ENCODE measurements around the gene YIPF5. TPM values are rescaled to one million over a fixed set of nuclear protein-coding genes. Genes with fewer than 3 reads are reported as not detected.

The YIPF5 gene
- total and polyA plus RNA-seq, 2 donors (not counting 3 experiments of a cell fraction or from before 2014, with no cell fraction given), result 73.7 to 78.7 TPM

GRCh38 chr5:144122081-144122480 lies 48.4 kb downstream of the YIPF5 start:
- DNase-seq (ENCODE audit: low read depth, low spot score) (peak; percentile 34), FAIRE-seq (no peak)
- Histone ChIP-seq H4K20me1 (replicated peaks; ENCODE audit: control insufficient read depth, extremely low read depth, insufficient read depth, low read length) (no peaks in the 10 kb centered on the region), H3K9ac (replicated peaks; ENCODE audit: extremely low read depth, insufficient read depth, low read length) (no peak overlapping the region), H3K4me1 (ENCODE audit: control insufficient read depth, extremely low read depth, insufficient read depth, low read length) (peaks cover 14% of the 10 kb centered on the region), H3K9me1 (replicated peaks; ENCODE audit: control insufficient read depth, extremely low read depth, insufficient read depth, low read length) (no peaks in the 10 kb centered on the region), H3K36me3 (ENCODE audit: control insufficient read depth in 2 of 2, extremely low read depth in 1 of 2, insufficient read depth in 2 of 2, low read length in 2 of 2) (no peaks in the 10 kb centered on the region), H3K4me2 (ENCODE audit: insufficient read depth, low read length) (peak overlapping the region; percentile 53), H3K9me3 (replicated peaks; ENCODE audit: control insufficient read depth, insufficient read depth, low read length) (no peaks in the 10 kb centered on the region), H3K27ac (ENCODE audit: insufficient read depth, low read depth, low read length) (no peak overlapping the region), H3K79me2 (ENCODE audit: control insufficient read depth, insufficient read depth, low read length) (no peaks in the 10 kb centered on the region), H3K27me3 (ENCODE audit: control insufficient read depth in 2 of 2, insufficient read depth in 2 of 2, low read length in 2 of 2) (no peaks in the 10 kb centered on the region), H3K4me3 (replicated peaks in 1 of 3; ENCODE audit: insufficient read depth in 1 of 3, low read depth in 1 of 3, low read length in 3 of 3) (no peak overlapping the region), H2AFZ (ENCODE audit: low read depth, low read length) (peak overlapping the region; percentile 9)
- BruUV-seq (replicated peaks), result no TSS peak
- ChIA-PET POLR2A (no interaction called here), CTCF (interaction anchor here (0.5 to 3.5 kb wide), 9 partner anchors 9 to 428 kb away, joined by 3 to 24 read pairs (median 3); no protein-coding TSS in a partner anchor)
- intact Hi-C loops (cut with micrococcal nuclease) (no loop called here), dilution Hi-C loops (cut with MboI; ENCODE audit: extremely low pct_ligation_motif_present, low sequenced_read_pairs) (no loop called here)
- TF ChIP-seq POLR2A (IDR thresholded peaks at IDR 0.05; ENCODE audit: low read depth, low read length) (no peak), MAX (IDR thresholded peaks at IDR 0.05; ENCODE audit: insufficient read depth, insufficient read length) (no peak), JUN (IDR thresholded peaks at IDR 0.05; ENCODE audit: borderline replicate concordance, insufficient read depth, insufficient read length, low read depth) (no peak), CTCF (IDR thresholded peaks at IDR 0.05; ENCODE audit: extremely low read depth in 1 of 2, insufficient read depth in 1 of 2, low read depth in 1 of 2, low read length in 2 of 2) (no peak), GATA2 (IDR thresholded peaks at IDR 0.05; ENCODE audit: insufficient read depth, insufficient read length, low read depth, low read length) (no peak), EZH2 (IDR thresholded peaks at IDR 0.05; ENCODE audit: borderline replicate concordance, low read depth, low read length, severe bottlenecking) (no peak), POLR2AphosphoS5 (IDR thresholded peaks at IDR 0.05; ENCODE audit: insufficient read depth, low read depth, low read length) (no peak), MYC (IDR thresholded peaks at IDR 0.05; ENCODE audit: low read depth, low read length) (no peak), FOS (IDR thresholded peaks at IDR 0.05; ENCODE audit: borderline replicate concordance, insufficient read depth, low read length) (no peak)
